Transverse colon (tissue), 4 donors: Measurements from ENCODE around the gene ZDHHC17.

ENCODE experiments used
- POLR2A ChIP-seq: fragments of 450-650 bp; IDR thresholded peaks from one replicate; pipeline ENCODE4 v1.6.1; 2016; ENCODE audit warnings: antibody characterized with exemption, mild to moderate bottlenecking, moderate library complexity
- POLR2AphosphoS5 ChIP-seq, 3 donors: sonication (generic); formaldehyde crosslinking; IDR thresholded peaks; one replicate each; pipeline ENCODE4 v1.6.1; 2016; ENCODE audit warnings: antibody characterized with exemption in 3 of 3
- TF ChIP-seq, protein P1 (sequence below), 5 experiments: fragments of 200-600 bp in 3 of 5; fragments of 450-650 bp in 2 of 5; sonication (generic) in 3 of 5; IDR thresholded peaks; 1 replicate in 2 of 5; 2 replicates in 3 of 5; pipeline ENCODE4 v1.5.1; 2016 to 2017; ENCODE audit warnings: antibody characterized with exemption in 5 of 5, inconsistent platforms in 3 of 5, mild to moderate bottlenecking in 2 of 5, moderate library complexity in 1 of 5

DNA sequence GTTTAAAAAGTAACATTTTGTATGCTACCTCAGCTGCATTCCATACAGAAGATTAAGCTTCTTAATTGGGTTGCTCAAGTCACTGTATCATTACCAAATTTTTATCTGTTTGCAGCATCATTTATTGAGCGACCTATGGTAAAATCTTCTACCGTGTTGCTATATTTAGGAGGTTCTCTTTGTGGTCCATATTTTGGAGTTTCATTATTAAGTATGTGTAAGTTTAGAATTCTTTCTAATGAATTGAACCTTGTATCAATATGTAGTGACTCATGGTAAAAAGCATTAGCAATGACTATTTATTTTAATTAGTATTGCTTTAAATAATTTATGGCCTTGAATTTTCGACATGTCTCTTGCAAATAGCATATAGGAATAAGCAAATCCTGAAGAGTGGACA, 72.7 kb downstream of the ZDHHC17 start:
- TF ChIP-seq POLR2A = no peak
- TF ChIP-seq, protein P1, sequence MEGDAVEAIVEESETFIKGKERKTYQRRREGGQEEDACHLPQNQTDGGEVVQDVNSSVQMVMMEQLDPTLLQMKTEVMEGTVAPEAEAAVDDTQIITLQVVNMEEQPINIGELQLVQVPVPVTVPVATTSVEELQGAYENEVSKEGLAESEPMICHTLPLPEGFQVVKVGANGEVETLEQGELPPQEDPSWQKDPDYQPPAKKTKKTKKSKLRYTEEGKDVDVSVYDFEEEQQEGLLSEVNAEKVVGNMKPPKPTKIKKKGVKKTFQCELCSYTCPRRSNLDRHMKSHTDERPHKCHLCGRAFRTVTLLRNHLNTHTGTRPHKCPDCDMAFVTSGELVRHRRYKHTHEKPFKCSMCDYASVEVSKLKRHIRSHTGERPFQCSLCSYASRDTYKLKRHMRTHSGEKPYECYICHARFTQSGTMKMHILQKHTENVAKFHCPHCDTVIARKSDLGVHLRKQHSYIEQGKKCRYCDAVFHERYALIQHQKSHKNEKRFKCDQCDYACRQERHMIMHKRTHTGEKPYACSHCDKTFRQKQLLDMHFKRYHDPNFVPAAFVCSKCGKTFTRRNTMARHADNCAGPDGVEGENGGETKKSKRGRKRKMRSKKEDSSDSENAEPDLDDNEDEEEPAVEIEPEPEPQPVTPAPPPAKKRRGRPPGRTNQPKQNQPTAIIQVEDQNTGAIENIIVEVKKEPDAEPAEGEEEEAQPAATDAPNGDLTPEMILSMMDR (IDR thresholded peaks at IDR 0.05) = no peak
- TF ChIP-seq POLR2AphosphoS5 (IDR thresholded peaks at IDR 0.05) = no peak
